Measurements from ENCODE around the gene NLRC3. TPM values are rescaled to one million over a fixed set of nuclear protein-coding genes. Genes with fewer than 3 reads are reported as not detected.

NLRC3 gene
- total RNA-seq, 1 donor from 2014 or later, result not detected

- Mint-ChIP-seq H3K4me1 (ENCODE audit: unreplicated experiment) (peaks cover 20% of the 10 kb centered on the region), H3K27ac (ENCODE audit: unreplicated experiment) (no peak overlapping the region), H3K9me3 (ENCODE audit: unreplicated experiment) (no peaks in the 10 kb centered on the region)
Observed at GRCh38 chr16:3608069-3608468, 30.9 kb upstream of the NLRC3 start.

GRCh38 chr16:3607634-3608033 lies 30.4 kb upstream of the NLRC3 start:
- no peak overlapping the region for H3K4me3 Mint-ChIP-seq (ENCODE audit: unreplicated experiment)
- no peak for TF ChIP-seq CTCF (IDR thresholded peaks at IDR 0.05)
- H3K36me3 Mint-ChIP-seq (ENCODE audit: unreplicated experiment), result peaks cover 4% of the 10 kb centered on the region
- no peak for DNase-seq (ENCODE audit: extremely low spot score, unreplicated experiment)
- H3K27ac Mint-ChIP-seq (ENCODE audit: unreplicated experiment), result no peak overlapping the region
- no peaks in the 10 kb centered on the region for H3K27me3 Mint-ChIP-seq (ENCODE audit: unreplicated experiment)
- H3K4me1 Mint-ChIP-seq (ENCODE audit: unreplicated experiment), result peaks cover 17% of the 10 kb centered on the region
- no peaks in the 10 kb centered on the region for H3K9me3 Mint-ChIP-seq (ENCODE audit: unreplicated experiment)

More at GRCh38 chr16:3608069-3608468, 30.9 kb upstream of the NLRC3 start:
- Mint-ChIP-seq H3K4me3 (ENCODE audit: unreplicated experiment) (no peak overlapping the region), H3K36me3 (ENCODE audit: unreplicated experiment) (peaks cover 4% of the 10 kb centered on the region), H3K27me3 (ENCODE audit: unreplicated experiment) (no peaks in the 10 kb centered on the region)
- no peak for DNase-seq (ENCODE audit: extremely low spot score, unreplicated experiment)
- no peak for TF ChIP-seq CTCF (IDR thresholded peaks at IDR 0.05)

- TF ChIP-seq CTCF (IDR thresholded peaks at IDR 0.05), result no peak
- Mint-ChIP-seq H3K36me3 (ENCODE audit: unreplicated experiment) (peaks cover 4% of the 10 kb centered on the region), H3K27ac (ENCODE audit: unreplicated experiment) (no peak overlapping the region), H3K4me3 (ENCODE audit: unreplicated experiment) (no peak overlapping the region), H3K4me1 (ENCODE audit: unreplicated experiment) (peaks cover 13% of the 10 kb centered on the region), H3K9me3 (ENCODE audit: unreplicated experiment) (no peaks in the 10 kb centered on the region), H3K27me3 (ENCODE audit: unreplicated experiment) (no peaks in the 10 kb centered on the region)
- no peak for DNase-seq (ENCODE audit: extremely low spot score, unreplicated experiment)
Observed at GRCh38 chr16:3607161-3607560, 30.0 kb upstream of the NLRC3 start.

DNA sequence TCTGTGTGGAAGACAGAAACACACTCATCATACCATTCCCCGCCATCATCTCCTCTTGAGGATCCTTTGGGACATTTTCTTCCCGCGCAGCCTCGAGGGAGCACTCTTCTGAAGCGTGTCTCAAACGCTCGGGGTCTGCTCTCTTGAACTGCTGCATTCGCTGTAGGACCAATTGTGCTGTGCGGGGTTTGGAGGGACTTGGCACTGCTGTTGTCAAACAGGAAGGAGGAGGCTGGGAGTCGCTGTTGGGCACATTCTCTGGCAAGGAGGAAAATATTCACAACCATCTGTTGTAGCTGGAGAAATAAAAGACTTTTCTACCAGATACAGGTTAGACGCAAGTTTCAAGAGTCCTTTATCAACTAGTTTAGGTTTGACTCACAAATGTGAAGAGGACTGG lies 29.2 kb upstream of the NLRC3 start:
- no peaks in the 10 kb centered on the region for H3K27me3 Mint-ChIP-seq (ENCODE audit: unreplicated experiment)
- H3K27ac Mint-ChIP-seq (ENCODE audit: unreplicated experiment), result no peak overlapping the region
- DNase-seq (ENCODE audit: extremely low spot score, unreplicated experiment), result no peak
- peaks cover 9% of the 10 kb centered on the region for H3K36me3 Mint-ChIP-seq (ENCODE audit: unreplicated experiment)
- no peak overlapping the region for H3K4me3 Mint-ChIP-seq (ENCODE audit: unreplicated experiment)
- TF ChIP-seq CTCF (IDR thresholded peaks at IDR 0.05), result no peak
- H3K9me3 Mint-ChIP-seq (ENCODE audit: unreplicated experiment), result no peaks in the 10 kb centered on the region
- H3K4me1 Mint-ChIP-seq (ENCODE audit: unreplicated experiment), result peaks cover 8% of the 10 kb centered on the region

DNA sequence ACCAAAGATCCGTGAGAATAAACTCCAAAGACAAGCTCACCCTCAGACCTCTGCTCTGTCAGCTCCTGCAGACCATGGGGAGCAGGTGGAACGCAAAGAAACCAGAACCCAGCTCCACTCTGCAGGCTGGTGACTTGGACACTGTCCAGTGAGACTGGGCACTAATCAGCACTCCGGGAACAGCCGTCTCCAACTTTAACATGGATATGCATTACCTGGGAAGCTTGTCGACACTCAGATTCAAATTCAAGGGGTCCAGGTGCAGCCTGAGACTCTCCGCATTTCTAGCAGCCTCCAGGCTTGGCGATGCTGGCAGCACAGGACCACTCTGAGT lies 25.1 kb upstream of the NLRC3 start:
- H3K27ac Mint-ChIP-seq (ENCODE audit: unreplicated experiment), result no peak overlapping the region
- no peak overlapping the region for H3K4me3 Mint-ChIP-seq (ENCODE audit: unreplicated experiment)
- no peaks in the 10 kb centered on the region for H3K27me3 Mint-ChIP-seq (ENCODE audit: unreplicated experiment)
- TF ChIP-seq CTCF (IDR thresholded peaks at IDR 0.05), result no peak
- no peaks in the 10 kb centered on the region for H3K4me1 Mint-ChIP-seq (ENCODE audit: unreplicated experiment)
- no peak for DNase-seq (ENCODE audit: extremely low spot score, unreplicated experiment)
- H3K36me3 Mint-ChIP-seq (ENCODE audit: unreplicated experiment), result peaks cover 25% of the 10 kb centered on the region
- H3K9me3 Mint-ChIP-seq (ENCODE audit: unreplicated experiment), result no peaks in the 10 kb centered on the region
